HepG2 (cell line): ENCODE data around the gene RPL19.

ENCODE experiments used
- MAFF ChIP-seq: IDR thresholded peaks from 2 replicates; pipeline ENCODE4 v1.6.1; 2011; ENCODE audit warnings: low read depth, low read length, improper control_type of control experiment
- PRMT3 ChIP-seq: sonication (generic); formaldehyde crosslinking; IDR thresholded peaks from 2 replicates; pipeline ENCODE4 v1.8.1; 2022; ENCODE audit warnings: low read depth, mild to moderate bottlenecking, moderate library complexity, missing genetic modification reagents, borderline replicate concordance
- ZNF713 ChIP-seq: sonication (generic); formaldehyde crosslinking; IDR thresholded peaks from 2 replicates; pipeline ENCODE4 v1.4.0; 2020; ENCODE audit warnings: mild to moderate bottlenecking, missing genetic modification reagents
- ZSCAN29 ChIP-seq: sonication (generic); formaldehyde crosslinking; conservative IDR thresholded peaks from 2 replicates; pipeline ENCODE4 v1.4.0; 2020; ENCODE audit warnings: mild to moderate bottlenecking, missing genetic modification reagents
- TF ChIP-seq, protein P1 (sequence below): sonication (generic); formaldehyde crosslinking; IDR thresholded peaks from 2 replicates; pipeline ENCODE4 v1.5.0; 2020; ENCODE audit warnings: missing genetic modification reagents, mild to moderate bottlenecking, borderline replicate concordance
- TF ChIP-seq, protein P2 (sequence below): sonication (generic); formaldehyde crosslinking; IDR thresholded peaks from 2 replicates; pipeline ENCODE4 v1.4.0; 2020; ENCODE audit warnings: mild to moderate bottlenecking, missing genetic modification reagents
- TF ChIP-seq, protein P3 (sequence below): sonication (generic); formaldehyde crosslinking; IDR thresholded peaks from 2 replicates; pipeline ENCODE4 v1.8.1; 2023; ENCODE audit warnings: missing genetic modification reagents, inconsistent platforms, borderline replicate concordance

DNA sequence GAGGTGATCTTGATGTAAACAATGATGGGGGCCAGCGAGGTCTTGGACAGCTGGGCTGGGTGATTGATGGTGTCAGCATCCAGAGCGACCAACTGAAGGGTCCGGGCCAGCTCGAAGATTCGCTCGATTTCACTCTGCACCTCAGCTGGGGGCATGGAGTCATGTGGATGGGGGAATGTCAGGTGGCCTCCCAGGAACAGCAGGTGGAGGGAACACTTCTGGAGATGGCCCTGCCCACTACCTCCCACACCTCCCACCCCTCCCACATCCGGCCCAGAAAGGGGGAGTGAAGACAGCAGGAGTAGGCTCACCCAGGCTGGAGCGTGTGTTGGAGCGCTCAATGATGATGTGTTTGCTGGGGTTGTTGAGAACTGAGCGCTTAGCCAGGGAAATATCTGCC lies 16.4 kb upstream of the RPL19 start:
- TF ChIP-seq, protein P1, sequence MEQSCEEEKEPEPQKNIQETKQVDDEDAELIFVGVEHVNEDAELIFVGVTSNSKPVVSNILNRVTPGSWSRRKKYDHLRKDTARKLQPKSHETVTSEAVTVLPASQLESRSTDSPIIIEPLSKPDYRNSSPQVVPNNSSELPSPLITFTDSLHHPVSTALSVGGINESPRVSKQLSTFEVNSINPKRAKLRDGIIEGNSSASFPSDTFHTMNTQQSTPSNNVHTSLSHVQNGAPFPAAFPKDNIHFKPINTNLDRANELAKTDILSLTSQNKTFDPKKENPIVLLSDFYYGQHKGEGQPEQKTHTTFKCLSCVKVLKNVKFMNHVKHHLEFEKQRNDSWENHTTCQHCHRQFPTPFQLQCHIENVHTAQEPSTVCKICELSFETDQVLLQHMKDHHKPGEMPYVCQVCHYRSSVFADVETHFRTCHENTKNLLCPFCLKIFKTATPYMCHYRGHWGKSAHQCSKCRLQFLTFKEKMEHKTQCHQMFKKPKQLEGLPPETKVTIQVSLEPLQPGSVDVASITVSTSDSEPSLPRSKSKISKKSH: no peak
- no peak for TF ChIP-seq ZNF713
- TF ChIP-seq, protein P2, sequence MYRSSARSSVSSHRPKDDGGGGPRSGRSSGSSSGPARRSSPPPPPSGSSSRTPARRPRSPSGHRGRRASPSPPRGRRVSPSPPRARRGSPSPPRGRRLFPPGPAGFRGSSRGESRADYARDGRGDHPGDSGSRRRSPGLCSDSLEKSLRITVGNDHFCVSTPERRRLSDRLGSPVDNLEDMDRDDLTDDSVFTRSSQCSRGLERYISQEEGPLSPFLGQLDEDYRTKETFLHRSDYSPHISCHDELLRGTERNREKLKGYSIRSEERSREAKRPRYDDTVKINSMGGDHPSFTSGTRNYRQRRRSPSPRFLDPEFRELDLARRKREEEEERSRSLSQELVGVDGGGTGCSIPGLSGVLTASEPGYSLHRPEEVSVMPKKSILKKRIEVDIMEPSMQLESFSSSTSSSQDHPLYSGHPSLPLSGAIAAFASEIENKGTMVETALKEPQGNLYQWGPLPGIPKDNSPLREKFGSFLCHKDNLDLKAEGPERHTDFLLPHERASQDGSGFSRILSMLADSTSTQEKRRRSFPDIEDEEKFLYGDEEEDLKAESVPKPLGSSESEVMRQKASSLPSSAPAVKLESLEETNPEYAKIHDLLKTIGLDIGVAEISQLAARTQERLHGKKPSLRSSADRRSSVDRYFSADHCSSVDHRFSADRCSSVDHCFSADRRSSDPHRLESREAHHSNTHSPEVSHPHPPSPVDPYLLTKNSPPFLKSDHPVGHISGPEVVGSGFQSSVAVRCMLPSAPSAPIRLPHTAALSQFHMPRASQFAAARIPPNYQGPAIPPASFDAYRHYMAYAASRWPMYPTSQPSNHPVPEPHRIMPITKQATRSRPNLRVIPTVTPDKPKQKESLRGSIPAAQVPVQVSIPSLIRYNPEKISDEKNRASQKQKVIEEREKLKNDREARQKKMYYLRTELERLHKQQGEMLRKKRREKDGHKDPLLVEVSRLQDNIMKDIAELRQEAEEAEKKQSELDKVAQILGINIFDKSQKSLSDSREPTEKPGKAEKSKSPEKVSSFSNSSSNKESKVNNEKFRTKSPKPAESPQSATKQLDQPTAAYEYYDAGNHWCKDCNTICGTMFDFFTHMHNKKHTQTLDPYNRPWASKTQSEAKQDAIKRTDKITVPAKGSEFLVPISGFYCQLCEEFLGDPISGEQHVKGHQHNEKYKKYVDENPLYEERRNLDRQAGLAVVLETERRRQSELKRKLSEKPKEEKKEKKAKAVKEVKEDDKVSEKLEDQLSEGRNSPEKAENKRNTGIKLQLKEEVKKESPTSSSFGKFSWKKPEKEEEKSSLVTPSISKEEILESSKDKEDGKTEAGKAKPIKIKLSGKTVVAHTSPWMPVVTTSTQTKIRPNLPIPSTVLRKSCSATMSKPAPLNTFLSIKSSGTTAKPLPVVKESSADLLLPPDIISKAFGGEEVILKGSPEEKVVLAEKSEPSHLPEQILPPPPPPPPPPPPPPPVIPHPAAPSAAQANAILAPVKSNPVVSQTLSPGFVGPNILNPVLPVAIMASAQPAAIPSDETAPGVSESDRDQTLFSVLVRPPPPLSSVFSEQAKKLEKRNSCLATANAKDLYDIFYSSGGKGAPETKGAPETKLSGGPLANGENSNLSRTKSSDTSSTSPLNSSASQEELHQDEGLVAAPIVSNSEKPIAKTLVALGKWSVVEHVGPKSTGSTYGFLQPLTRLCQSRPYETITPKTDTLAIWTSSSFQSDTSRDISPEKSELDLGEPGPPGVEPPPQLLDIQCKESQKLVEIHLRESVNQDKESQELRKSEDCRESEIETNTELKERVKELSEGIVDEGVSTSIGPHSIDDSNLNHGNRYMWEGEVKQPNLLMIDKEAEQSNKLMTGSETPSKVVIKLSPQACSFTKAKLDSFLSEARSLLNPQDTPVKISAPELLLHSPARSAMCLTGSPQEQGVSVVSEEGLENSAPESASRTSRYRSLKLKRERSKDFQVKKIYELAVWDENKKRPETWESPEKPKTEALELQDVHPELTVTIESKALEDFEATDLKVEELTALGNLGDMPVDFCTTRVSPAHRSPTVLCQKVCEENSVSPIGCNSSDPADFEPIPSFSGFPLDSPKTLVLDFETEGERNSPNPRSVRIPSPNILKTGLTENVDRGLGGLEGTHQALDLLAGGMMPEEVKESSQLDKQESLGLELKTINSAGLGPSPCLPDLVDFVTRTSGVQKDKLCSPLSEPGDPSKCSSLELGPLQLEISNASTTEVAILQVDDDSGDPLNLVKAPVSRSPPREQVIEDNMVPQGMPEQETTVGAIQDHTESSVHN: no peak
- TF ChIP-seq PRMT3: no peak
- no peak for TF ChIP-seq MAFF
- TF ChIP-seq, protein P3, sequence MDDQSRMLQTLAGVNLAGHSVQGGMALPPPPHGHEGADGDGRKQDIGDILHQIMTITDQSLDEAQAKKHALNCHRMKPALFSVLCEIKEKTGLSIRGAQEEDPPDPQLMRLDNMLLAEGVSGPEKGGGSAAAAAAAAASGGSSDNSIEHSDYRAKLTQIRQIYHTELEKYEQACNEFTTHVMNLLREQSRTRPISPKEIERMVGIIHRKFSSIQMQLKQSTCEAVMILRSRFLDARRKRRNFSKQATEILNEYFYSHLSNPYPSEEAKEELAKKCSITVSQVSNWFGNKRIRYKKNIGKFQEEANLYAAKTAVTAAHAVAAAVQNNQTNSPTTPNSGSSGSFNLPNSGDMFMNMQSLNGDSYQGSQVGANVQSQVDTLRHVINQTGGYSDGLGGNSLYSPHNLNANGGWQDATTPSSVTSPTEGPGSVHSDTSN (CRISPR knock-in tag): no peak
- TF ChIP-seq ZSCAN29 (CRISPR knock-in tag): no peak
